NCI-H82 (cell line): ENCODE data around the gene PPP1R12C.
"Not testable (repeated sequence)": the region's sequence is repeated elsewhere in the genome, so short reads cannot be mapped to it uniquely, and the experiment has no call there.

Source experiments
- DNase-seq: peaks from one replicate; lab custom pipeline; 2025; lab: John Stamatoyannopoulos, UW

The PPP1R12C gene

DNA sequence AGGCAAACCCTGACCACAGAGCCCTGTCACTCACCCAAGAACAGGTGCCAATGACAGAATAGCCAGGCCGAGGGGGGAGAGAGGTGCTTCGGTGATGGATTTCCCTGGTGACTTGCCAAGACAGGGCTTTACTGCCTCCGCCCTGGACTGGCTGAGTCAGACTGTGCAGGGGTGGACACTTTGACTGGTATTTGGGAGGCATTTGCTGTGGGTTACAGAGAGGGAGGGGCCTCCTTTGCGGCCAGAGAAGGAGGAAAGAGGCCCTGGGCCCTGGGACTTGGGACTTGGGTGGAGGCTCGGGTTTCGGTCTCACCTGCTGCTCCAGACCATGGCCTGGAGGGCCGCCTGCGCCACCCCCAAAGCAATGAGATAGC, 46.3 kb downstream of the PPP1R12C start:
- no peak for DNase-seq

DNA sequence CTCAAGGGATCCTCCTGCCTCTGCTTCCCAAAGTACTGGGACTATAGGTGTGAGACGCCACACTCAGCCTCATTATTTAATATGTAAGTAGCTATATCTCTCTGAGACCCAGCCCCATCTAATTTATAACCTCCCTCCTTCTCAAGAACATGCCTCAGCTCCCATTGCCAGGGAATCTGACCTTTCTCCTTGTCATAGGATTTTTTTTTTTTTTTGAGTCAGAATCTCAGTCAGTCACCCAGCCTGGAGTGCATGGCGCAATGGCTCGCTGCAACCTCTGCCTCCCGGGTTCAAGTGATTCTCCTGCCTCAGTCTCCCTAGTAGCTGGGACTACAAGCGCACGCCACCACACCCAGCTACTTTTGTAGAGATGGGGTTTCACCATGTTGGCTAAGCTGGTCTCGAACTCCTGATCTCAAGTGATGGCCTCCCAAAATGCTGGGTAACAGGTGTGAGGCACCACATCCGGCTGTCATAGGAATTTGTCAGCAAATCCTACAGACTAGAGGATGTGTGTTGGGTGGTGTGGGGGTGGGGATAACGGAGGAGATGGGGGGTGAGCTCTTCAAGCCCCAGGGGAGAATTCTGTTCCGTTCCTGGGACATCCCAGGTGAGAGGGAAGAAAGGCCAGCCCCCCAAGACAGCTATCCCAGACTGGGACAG, 46.8 kb downstream of the PPP1R12C start:
- DNase-seq, result no peak

DNA sequence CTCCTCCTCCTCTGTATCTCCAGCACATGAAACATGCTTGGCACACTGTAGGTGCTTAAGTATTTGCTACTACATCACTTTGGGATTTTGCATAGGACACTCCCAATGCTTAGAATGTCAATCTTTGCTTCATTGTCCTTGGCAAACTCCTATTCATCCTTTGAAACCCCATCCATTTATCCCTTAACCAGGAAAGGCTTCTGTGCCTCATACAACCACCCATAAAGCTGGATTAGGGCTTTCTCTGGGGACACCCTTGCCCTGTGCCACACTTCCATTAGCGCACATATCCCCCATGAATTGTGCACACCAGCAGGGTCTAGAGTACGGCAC, 47.6 kb downstream of the PPP1R12C start:
- no peak for DNase-seq

DNA sequence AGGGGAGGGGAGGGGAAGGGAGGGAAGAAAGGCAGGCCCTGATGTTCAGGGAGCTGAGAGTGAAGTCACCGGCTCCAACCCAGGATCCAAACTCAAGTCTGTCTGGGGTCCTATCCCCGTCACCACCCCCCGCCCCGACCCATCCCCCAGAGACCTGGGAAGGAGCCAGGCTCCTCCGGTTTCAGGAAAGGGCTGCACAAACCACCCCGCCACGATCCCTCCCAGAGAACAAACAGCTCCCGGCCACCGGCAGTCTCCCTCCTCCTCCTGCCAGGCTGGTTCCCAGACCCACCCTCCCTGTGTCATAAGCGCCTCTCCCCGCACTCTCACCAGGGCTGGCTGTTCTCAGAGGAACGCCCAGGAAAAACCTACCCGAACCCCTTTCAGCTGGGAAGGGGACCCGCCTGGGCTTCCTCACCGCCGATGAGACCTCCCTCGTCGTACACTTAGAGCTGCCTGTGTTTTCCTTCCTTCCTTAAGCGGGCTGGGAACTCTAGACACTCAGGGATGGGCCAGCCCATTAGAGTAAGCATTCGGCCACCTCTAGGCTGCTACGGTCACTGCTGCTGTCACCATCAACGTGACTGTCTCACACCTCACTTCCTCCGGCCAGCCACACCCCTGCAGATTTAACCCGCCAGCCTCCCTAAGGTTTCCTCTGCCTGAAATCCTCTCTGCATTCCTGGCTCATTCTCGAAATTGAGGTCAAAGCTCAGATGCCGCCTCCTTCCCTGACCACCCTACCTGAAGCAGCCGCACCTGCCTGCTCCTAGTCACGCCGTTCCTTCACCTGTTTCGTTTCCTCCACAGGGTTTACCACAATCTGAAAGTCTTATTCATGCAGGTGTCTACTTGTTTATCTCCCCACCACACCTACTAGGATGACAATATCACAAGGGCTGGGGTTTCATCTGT, 48.2 kb downstream of the PPP1R12C start:
- DNase-seq, result peak; percentile 48

DNA sequence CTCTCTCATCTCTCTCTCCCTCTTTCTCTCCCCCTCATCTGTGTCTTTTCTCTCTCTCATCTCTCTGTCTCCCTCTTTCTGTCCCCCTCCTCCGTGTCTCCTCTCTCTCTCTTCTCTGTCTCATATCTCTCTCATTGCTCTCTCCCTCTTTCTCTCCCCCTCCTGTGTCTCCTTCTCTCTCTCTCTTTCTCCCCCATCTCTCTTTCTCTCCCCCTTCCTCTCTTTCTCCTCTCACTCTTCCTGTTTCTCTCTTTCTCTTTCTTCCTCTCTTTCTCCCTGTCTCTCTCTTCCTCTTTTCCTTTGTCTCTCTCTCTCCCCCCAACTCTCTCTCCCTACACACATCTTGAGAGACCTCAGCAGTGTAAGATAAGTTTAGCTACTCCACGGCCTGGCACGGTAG, 49.6 kb downstream of the PPP1R12C start:
- DNase-seq, result no peak

DNA sequence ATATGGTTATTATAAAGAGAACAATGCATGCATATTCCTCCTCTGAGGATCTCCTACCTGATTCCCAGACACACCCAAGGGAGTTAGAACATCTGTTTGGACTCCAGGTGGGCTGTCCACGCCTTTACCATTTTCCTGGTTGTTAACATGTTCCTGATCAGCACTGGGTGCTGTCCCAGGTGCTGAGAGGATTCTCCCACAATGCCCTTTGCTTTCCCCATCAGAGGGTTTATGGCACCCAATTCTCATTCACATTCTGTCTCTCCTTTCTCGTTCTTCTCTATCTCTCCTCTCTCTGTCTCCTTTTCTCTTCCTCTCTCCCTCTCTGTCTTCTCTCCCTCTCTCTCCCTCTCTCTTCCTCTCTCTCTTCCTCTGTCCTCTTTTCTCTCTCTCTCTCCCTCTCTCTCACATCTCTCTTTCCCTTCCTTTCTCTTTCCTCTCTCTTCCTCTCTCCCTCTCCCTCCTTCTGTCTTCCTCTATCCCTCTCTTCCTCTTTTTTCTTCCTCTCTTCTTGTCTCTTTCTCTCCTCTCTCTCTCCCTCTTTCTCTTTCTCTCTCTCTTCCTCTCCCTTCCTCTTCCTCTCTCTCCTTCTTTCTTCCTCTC, 51.2 kb downstream of the PPP1R12C start:
- DNase-seq, result no peak

DNA sequence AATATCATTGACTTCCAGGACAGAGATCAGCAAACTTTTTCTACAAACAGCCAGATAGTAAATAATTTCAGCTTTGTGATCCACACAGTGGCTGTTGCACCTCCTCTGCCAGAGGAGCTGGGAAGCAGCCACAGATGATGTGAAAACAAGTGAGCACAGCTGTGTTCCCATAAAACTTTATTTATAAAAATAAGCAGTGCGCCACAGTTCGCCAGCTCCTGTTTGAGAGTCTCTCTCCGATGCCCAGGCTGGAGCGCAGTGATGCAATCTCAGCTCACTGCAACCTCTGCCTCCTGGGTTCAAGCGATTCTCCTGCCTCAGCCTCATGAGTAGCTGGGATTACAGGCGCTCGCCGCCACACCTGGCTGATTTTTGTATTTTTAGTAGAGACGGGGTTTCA, 51.9 kb downstream of the PPP1R12C start:
- DNase-seq, result not testable (repeated sequence)

DNA sequence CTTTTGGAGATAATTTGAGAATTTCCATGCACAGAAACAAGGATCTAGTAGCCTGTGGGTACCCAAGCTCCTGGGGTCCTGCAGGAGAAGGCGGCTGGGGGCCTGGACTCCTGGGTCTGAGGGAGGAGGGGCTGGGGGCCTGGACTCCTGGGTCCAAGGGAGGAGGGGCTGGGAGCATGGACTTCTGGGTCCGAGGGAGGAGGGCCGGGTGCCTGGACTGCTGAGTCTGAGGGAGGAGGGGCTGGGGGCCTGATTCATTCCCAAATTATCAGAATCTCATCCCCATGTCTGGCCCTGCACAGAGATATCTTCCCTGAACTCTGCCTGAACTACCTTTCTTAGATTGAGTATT, 54.0 kb downstream of the PPP1R12C start:
- no peak for DNase-seq

DNA sequence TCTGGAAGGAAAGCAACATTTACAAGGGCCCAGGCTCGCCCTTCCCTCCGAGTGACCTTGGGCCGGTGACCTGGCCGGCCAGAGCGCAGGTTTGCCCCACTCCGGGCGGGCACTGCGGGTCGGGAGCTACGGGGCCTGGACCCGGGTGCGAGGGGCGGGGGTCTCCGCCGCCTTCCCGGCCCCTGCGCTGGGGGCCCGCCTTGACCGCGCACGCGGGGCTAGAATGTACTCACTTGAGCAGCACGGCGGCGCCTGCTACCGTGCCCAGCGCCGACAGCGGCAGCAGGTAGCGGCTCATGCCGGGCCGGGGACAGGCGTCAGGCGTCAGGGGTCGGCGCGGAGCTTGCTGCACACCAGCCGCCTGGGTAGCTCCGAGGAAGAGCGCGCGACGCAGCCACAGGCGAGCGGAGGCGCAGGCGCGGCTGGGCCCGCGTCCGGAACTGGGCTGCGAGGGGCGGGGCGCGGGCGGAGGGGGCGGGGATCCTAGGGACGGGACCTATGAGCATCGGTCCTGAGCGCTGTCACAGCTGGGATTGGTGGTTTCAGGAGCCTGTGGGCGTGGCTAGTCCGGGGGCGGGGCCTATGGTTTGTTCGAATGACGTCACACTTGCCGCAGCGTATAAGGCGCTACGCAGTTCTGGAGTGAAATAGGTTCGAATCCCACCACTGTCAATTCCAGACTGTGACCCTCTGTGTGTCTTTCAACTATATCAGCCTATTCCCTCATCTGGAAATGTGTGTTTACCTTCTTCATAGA, 54.5 kb downstream of the PPP1R12C start, which contains the start of gene RDH13:
RDH13 (minus strand) TSS at position 414 of the 757 bp plus-strand sequence; CDS start at position 298, 116 bp downstream.
- peak; percentile 98 for DNase-seq

DNA sequence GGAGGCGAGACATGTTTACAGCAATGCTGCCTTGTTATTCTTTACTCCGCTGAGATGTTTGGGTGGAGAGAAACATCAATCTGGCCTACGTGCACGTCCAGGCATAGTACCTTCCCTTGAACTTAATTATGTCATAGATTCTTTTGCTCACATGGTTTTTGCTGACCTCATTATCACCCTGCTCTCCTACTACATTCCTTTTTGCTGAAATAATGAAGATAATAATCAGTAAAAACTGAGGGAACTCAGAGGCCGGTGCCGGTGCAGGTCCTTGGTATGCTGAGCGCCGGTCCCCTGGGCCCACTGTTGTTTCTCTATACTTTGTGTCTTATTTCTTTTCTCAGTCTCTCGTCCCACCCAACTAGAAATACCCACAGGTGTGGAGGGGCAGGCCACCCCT, 57.1 kb downstream of the PPP1R12C start:
- not testable (repeated sequence) for DNase-seq

DNA sequence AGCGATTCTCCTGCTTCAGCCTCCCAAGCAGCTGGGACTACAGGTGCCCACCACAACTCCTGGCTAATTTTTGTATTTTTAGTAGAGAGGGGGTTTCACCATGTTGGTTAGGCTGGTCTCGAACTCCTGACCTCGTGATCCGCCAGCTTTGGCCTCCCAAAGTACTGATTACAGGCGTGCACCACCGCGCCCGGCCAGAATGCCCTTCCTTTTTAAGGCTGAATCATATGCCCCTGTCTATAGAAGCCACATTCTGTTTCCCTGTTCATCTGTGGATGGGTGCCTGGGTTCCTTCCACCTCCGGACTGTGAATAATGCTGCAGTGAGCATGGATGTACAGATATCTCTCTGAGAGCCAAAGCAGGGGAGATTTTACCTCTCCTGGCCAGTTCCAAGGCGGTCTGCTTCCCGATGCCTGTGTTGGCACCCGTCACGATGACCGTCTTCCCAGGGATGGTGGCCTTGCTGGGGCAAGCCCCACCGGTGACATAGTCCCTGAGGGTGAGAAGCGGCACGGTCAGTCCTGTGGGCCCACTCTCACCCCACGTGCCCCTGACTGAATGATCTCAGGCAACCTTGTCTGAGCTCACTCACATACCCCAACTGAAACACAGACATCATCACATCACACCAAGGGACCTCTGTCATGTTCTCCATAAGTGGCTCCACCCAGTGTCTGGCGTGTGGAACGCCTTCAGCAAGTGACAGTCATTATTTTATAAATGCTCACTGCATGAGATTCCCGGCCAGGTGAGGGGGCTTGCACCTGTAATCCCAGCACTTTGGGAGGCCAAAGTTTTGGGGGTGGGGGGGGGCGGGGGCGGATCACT, 58.4 kb downstream of the PPP1R12C start:
- DNase-seq, result no peak

DNA sequence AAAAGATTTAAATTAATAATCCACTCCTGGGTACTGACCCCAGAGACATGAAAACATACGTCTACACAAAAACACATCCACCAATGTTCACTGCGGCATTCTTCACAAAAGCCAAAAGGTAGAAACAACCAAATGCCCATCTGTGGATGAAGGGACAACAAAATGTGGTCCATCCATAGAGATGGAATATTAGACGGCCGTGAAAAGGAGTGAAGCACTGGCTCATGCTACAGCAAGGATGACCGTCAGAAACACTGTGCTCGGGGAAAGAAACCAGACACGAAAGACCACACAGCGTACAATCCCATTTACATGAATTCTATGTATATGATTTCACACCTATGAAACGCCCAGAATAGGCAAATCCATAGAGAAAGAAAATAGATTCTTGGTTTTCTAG, 60.6 kb downstream of the PPP1R12C start:
- no peak for DNase-seq

DNA sequence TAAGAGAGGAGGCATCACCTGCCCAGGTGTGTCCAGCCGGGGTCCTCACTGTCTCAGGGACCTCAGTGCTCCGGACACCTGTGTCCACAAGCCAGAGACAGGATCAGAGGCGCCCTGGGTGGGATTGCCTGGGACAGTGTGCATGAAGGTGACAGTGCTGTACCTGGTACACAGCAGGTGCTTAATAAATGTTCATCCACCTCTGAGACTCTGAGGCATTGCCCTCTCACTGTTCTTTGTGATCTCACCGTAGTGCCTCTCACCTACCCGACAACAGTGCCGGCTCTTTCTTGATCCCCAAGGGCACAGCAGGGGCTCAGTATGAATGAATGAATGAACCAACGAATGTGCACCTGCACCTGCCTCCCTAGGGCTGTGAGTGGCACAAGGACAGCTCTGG, 63.7 kb downstream of the PPP1R12C start:
- no peak for DNase-seq

DNA sequence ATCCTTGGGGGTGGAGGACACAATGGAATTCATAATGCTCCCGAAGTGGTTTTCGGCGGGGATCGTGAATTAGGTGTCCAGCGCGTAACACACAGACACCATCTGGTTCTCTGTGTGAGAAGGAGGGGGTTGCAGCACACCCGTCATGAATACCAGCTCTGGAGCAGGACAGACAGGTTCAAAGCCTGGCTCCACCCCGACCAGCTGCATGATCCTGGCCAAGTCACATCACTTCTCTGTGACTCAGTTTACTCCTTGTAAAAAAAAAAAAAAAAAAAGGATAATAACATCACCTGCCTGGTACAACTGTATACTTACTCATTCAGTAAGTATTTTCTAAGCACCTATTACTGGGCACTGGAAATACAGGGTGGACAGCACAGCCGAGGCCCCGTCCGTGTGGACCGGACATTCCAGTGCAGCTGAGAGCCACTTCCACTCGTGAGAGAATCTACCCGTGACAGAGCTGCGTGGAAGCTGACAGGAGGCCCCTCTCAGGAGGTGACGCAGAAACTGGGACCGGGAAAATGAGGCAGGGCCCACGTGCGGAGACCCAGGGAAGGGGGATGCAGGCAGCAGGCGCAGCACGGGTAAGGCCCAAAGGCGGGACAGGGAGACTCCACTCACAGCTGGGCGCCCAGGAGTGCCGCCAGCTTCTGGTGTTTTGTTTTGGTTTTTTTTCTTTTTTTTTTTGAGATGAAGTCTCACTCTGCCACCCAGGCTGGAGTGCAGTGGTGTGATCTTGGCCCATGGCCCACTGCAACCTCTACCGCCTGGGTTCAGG, 66.5 kb downstream of the PPP1R12C start:
- no peak for DNase-seq

DNA sequence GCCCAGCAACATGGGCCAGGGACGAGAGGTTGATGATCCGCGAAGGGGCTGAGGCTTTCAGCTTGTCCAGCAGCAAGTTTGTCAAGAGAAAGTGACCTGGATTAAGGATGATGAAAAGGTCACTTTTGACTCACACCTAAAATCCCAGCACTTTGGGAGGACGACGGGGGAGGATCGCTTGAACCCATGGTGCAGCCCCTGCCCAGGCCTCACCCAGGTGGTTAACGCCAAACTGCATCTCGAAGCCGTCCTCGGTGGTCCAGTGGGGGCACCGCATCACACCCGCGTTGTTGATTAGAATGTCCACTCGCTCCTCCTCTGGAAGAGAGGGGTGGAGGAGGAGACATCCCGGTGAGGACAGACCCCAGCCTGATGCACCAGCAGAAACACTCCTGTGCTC, 69.0 kb downstream of the PPP1R12C start:
- DNase-seq, result no peak

DNA sequence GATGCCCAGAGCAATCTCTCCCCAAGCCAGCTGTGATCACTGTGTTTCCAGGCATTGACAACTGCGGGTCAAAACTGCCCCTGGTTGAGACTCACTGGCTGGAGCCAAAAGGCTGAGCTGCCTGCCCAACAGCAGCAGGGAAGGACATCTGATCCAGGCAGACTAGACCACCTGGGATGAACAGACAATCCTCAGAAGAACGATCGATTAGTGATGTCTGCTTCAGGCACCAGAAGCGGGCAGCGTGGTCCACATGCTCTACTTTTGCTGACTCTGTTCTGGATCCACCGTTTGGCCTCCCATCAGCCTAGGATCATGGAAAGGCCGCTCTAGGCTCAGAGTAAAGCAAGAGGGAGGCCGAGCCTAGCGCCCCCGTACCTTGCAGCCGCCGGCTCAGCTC, 69.5 kb downstream of the PPP1R12C start:
- no peak for DNase-seq

DNA sequence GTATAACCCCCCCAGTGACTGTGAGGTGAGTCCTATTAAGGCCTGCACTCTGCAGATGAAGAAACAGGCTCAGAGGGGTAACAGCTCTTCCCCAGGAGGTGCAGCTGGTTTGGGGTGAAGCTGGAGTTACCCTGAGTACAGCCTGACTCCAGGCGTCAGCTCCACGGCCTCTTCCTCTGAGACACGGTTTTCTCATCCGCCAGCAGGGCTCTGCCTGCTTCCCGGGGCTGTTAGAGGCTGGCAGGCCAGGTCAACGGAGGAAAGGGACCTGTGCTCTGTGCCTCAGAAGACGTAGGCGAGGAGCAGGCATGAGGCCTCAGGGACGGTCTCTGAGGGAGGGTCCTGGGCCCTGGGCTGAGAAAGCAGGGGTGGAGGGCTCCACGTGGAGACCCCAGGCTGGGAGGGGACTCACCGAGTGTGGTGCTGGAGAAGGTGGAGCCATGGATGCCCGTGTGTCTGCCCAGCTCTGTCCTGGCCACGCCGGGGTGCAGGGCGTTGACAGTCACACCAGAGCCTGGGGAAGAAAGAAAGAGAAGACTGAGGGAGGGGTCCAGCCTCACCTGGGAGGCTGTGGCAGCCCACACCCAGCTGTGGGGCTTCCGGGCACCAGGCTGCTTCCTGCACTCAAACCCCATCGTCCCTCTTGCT, 70.3 kb downstream of the PPP1R12C start:
- DNase-seq, result no peak

DNA sequence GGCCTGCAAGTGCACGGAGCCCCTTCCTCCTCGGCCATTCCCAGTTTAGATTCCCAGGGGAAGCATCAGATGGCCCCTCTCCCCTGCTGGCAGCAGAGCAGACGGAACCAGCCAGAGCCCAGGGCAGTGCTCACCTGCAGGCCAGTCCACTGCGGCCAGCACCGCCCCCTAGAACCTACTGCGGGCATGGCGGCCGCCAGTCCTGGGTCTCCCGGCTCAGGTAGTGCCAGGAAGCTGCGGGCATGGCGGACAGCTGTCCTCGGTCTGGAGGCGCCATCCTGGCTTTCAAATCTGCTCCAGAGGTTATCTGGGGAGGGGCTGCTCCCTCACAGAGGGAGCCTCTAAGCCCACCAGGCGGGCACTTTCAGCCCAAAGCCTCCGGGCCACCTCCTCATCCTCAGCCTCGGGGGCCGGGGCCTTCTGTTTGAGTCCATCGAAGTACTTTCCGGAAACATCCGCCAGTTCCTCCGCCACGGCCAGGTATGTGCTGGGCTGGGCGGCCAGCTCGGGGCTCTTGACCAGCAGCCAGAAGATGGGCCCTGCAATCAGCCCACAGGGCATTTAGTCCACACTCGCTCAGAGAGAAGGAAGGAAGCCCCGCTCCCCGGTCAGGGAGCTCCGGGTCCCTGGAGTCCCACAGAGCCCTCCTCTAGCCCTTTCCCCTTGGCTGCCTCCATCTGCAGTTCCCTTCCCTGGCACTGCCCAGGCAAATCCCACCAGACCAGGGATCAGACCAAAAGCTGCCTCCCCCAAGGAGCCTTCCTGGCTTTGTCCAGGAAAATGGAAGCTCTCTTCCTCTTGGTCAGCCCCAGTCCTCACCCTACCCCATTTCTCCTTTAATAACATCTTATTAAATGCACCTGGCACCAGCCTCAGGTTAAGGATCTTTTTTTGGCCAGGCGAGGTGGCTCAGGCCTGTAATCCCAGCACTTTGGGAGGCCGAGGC, 72.4 kb downstream of the PPP1R12C start:
- no peak for DNase-seq

DNA sequence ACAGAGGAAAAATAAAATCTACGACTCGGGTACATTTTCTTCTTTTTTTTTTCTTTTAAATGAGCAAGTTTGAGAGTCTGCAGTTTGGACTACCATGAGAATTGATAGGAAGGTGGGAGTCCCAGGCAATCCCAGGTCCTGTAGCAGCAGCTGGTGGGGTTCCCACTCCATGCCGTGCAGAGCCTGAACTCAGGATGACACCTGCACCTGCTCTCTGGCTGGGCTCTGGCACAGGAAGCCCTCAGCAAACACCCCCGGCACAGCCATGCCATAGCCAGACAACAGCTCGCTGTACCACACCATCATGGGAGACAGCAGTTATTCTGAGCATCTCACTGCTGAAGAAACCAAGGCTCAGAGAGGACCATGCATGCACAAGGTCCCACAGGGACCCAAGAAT, 73.2 kb downstream of the PPP1R12C start:
- no peak for DNase-seq
